PC-9 (cell line): ENCODE measurements around the gene ZSCAN1. TPM values are rescaled to one million over a fixed set of nuclear protein-coding genes. Genes with fewer than 3 reads are reported as not detected.

ENCODE experiments used
- BruUV-seq: library from RNA; stranded (reverse); fragments of 400-500 nt; replicated peaks from 2 replicates; lab custom pipeline; 2021; lab: Mats Ljungman, UMichigan
- CTCF ChIA-PET: fragments of 300-600 bp; sonication (Branson Sonifier 250); formaldehyde crosslinking; loops from one replicate; lab custom pipeline; 2022; ENCODE audit warnings: antibody characterized with exemption; lab: Charles Lee
- POLR2A ChIA-PET: fragments of 300-600 bp; sonication (Branson Sonifier 250); formaldehyde crosslinking; loops from one replicate; lab custom pipeline; 2022; ENCODE audit warnings: antibody characterized with exemption; ENCODE audit not compliant: unreplicated experiment; lab: Charles Lee
- DNase-seq, 2 experiments: peaks; one replicate each; pipeline versions ENCODE4 v3.0.0 to v3.0.0-alpha.2; 2015 to 2022; ENCODE audit warnings: mixed read lengths in 1 of 2
- H2AFZ ChIP-seq: fragments of 200-600 bp; sonication (generic); 2 replicates; pipeline ENCODE4 v1.8.1; 2017; ENCODE audit warnings: antibody characterized with exemption
- H3F3A ChIP-seq: fragments of 200-600 bp; sonication (generic); 2 replicates; pipeline ENCODE4 v1.8.1; 2017; ENCODE audit warnings: antibody characterized with exemption, mild to moderate bottlenecking, low read depth; ENCODE audit not compliant: insufficient read depth
- H3K27ac ChIP-seq: fragments of 200-600 bp; sonication (generic); 2 replicates; pipeline ENCODE4 v1.6.1; 2016; ENCODE audit warnings: mixed run types
- H3K27me3 ChIP-seq: fragments of 200-600 bp; sonication (generic); 2 replicates; pipeline ENCODE4 v1.6.1; 2016; ENCODE audit warnings: low read depth, mixed run types; ENCODE audit not compliant: insufficient read depth
- H3K36me3 ChIP-seq: fragments of 200-600 bp; sonication (generic); 2 replicates; pipeline ENCODE4 v1.6.1; 2016; ENCODE audit warnings: low read depth, mixed run types
- H3K4me1 ChIP-seq: fragments of 200-600 bp; sonication (generic); replicated peaks from 2 replicates; pipeline ENCODE4 v1.6.1; 2016; ENCODE audit warnings: mixed run types; ENCODE audit not compliant: insufficient read depth
- H3K4me2 ChIP-seq: fragments of 200-600 bp; sonication (generic); 2 replicates; pipeline ENCODE4 v1.6.1; 2017; ENCODE audit warnings: mixed run types
- H3K4me3 ChIP-seq: fragments of 200-600 bp; sonication (generic); 2 replicates; pipeline ENCODE4 v1.6.1; 2016; ENCODE audit warnings: mixed run types
- H3K79me2 ChIP-seq: fragments of 200-600 bp; sonication (generic); 2 replicates; pipeline ENCODE4 v1.6.1; 2017; ENCODE audit warnings: low read depth, mixed run types
- H3K9me2 ChIP-seq: fragments of 200-600 bp; sonication (generic); 2 replicates; pipeline ENCODE4 v1.8.1; 2017; ENCODE audit warnings: mild to moderate bottlenecking; ENCODE audit not compliant: insufficient read depth
- H3K9me3 ChIP-seq: fragments of 200-600 bp; sonication (generic); 2 replicates; pipeline ENCODE4 v1.8.1; 2016; ENCODE audit warnings: low read depth; ENCODE audit not compliant: insufficient read depth
- H4K20me1 ChIP-seq: fragments of 200-600 bp; sonication (generic); 2 replicates; pipeline ENCODE4 v1.8.1; 2017; ENCODE audit not compliant: insufficient read depth
- CTCF ChIP-seq: fragments of 200-600 bp; sonication (generic); conservative IDR thresholded peaks from 2 replicates; pipeline ENCODE4 v1.6.1; 2017; ENCODE audit warnings: mixed run types, antibody characterized with exemption, mild to moderate bottlenecking, moderate library complexity
- EZH2 ChIP-seq: fragments of 200-600 bp; sonication (generic); IDR thresholded peaks from 2 replicates; pipeline ENCODE4 v1.8.0; 2017; ENCODE audit warnings: antibody characterized with exemption, low read depth
- intact Hi-C: fragments of 100-400 bp; cut with micrococcal nuclease; formaldehyde crosslinking; loops from one replicate; pipeline ENCODE4 v1.10.0; 2022; ENCODE audit not compliant: unreplicated experiment
- total RNA-seq: library from RNA; stranded (reverse); gene quantifications from 2 replicates; pipeline ENCODE4 v1.2.3, GENCODE V29; 2021

Gene ZSCAN1
- total RNA-seq, 1 experiment from 2014 or later, result not detected

- POLR2A ChIA-PET, result no interaction called here
- TF ChIP-seq EZH2 (no peak), CTCF (no peak)
- Histone ChIP-seq H3K4me1 (no peaks in the 10 kb centered on the region), H3K9me3 (peaks cover 19% of the 10 kb centered on the region), H3K4me3 (no peak overlapping the region), H4K20me1 (no peaks in the 10 kb centered on the region), H3F3A (no peaks in the 10 kb centered on the region), H3K9me2 (no peaks in the 10 kb centered on the region), H3K27ac (no peak overlapping the region), H3K79me2 (no peaks in the 10 kb centered on the region), H3K4me2 (no peak overlapping the region), H2AFZ (no peak overlapping the region), H3K27me3 (peaks cover 13% of the 10 kb centered on the region; the same call in 1 of the 2 replicates), H3K36me3 (no peaks in the 10 kb centered on the region)
- CTCF ChIA-PET, result no interaction called here
- DNase-seq, result no peak
- no TSS peak for BruUV-seq
- intact Hi-C loops, result loop anchor here (5.0 kb wide), 1 partner anchor 617 kb away; no protein-coding TSS in a partner anchor
These were observed 9.2 kb upstream of the ZSCAN1 start for GRCh38 chr19:58024661-58025060.

DNA sequence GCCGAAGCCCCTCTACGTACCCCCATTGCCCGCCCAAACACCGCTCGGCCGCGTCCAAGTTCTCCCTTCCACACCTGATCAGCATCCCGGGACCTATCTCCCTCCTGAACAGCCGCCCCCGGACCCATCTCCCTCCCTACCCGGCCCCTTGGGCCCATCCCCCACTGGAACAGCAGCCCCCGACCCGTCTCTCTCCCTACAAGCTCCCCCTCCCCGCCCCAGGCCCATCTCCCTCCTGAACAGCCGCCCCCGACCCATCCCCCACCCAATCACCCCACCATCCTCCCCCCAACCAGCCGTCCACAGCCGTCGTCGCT is 610 bp downstream of the ZSCAN1 start:
- POLR2A ChIA-PET, result no interaction called here
- CTCF ChIA-PET, result no interaction called here
- no peak overlapping the region for H3K27ac ChIP-seq

GRCh38 chr19:58035863-58036262 is 2.0 kb downstream of the ZSCAN1 start:
- TF ChIP-seq EZH2 (no peak), CTCF (no peak)
- intact Hi-C loops, result no loop called here
- Histone ChIP-seq H3F3A (no peaks in the 10 kb centered on the region), H3K4me1 (no peaks in the 10 kb centered on the region), H3K27ac (no peak overlapping the region), H4K20me1 (no peaks in the 10 kb centered on the region), H2AFZ (no peak overlapping the region), H3K4me3 (no peak overlapping the region), H3K27me3 (peaks cover 48% of the 10 kb centered on the region; the same call in 1 of the 2 replicates), H3K79me2 (no peaks in the 10 kb centered on the region), H3K4me2 (no peak overlapping the region), H3K9me3 (peaks cover 5% of the 10 kb centered on the region; the same call in 1 of the 2 replicates), H3K9me2 (no peaks in the 10 kb centered on the region), H3K36me3 (no peaks in the 10 kb centered on the region)
- no peak for DNase-seq
- no TSS peak for BruUV-seq
- ChIA-PET POLR2A (no interaction called here), CTCF (no interaction called here)

More for the DNA sequence above, 610 bp downstream of the ZSCAN1 start:
- Histone ChIP-seq H3K27me3 (peaks cover 36% of the 10 kb centered on the region; the same call in 1 of the 2 replicates), H3K79me2 (no peaks in the 10 kb centered on the region), H4K20me1 (no peaks in the 10 kb centered on the region), H3K36me3 (no peaks in the 10 kb centered on the region), H3K4me2 (no peak overlapping the region), H3K4me3 (no peak overlapping the region), H2AFZ (no peak overlapping the region), H3K9me3 (peaks cover 5% of the 10 kb centered on the region; the same call in 1 of the 2 replicates), H3K9me2 (no peaks in the 10 kb centered on the region), H3F3A (no peaks in the 10 kb centered on the region), H3K4me1 (no peaks in the 10 kb centered on the region)
- no peak for TF ChIP-seq CTCF
- no peak for TF ChIP-seq EZH2
- BruUV-seq, result no TSS peak
- intact Hi-C loops, result no loop called here
- no peak for DNase-seq
